GM21529 (cell line): ENCODE measurements around the gene RMND1.
"Not testable (repeated sequence)": the region's sequence is repeated elsewhere in the genome, so short reads cannot be mapped to it uniquely, and the experiment has no call there.

Source experiments
- ATAC-seq: cut with Tn5 transposase; IDR thresholded peaks from one replicate; pipeline ENCODE4 v1.9.1; 2021; ENCODE audit not compliant: unreplicated experiment

Gene RMND1

GRCh38 chr6:151451950-151452749 is at the start of gene RMND1:
Gene RMND1 (minus strand): TSS chr6:151452126. CDS start chr6:151445811, 6,315 bp downstream.
- peak; percentile 96 for ATAC-seq

GRCh38 chr6:151499551-151499950 is 47.6 kb upstream of the RMND1 start:
- no peak for ATAC-seq

- peak; percentile 77 for ATAC-seq
Measured at GRCh38 chr6:151498327-151498726, 46.4 kb upstream of the RMND1 start.

GRCh38 chr6:151497905-151498304 is 46.0 kb upstream of the RMND1 start:
- peak; percentile 29 for ATAC-seq

- no peak for ATAC-seq
Measured at GRCh38 chr6:151495380-151495779, 43.5 kb upstream of the RMND1 start.

GRCh38 chr6:151494936-151495320 is 43.0 kb upstream of the RMND1 start:
- no peak for ATAC-seq

GRCh38 chr6:151494235-151494935 is 42.5 kb upstream of the RMND1 start:
- ATAC-seq = no peak

GRCh38 chr6:151493804-151494234 is 41.9 kb upstream of the RMND1 start, which contains the start of gene CCDC170:
Gene CCDC170 (plus strand): TSS chr6:151494017. CDS start chr6:151494129, 112 bp downstream.
- no peak for ATAC-seq

GRCh38 chr6:151493161-151493803 is 41.4 kb upstream of the RMND1 start:
- no peak for ATAC-seq

- ATAC-seq = no peak
Measured at GRCh38 chr6:151490996-151491395, 39.1 kb upstream of the RMND1 start.

GRCh38 chr6:151488226-151488625 is 36.3 kb upstream of the RMND1 start:
- ATAC-seq = no peak

GRCh38 chr6:151483994-151484393 is 32.1 kb upstream of the RMND1 start:
- ATAC-seq = no peak

GRCh38 chr6:151482290-151482689 is 30.4 kb upstream of the RMND1 start:
- ATAC-seq = peak; percentile 57

- no peak for ATAC-seq
Measured at GRCh38 chr6:151481786-151482185, 29.9 kb upstream of the RMND1 start.

GRCh38 chr6:151478670-151479069 is 26.7 kb upstream of the RMND1 start:
- ATAC-seq = no peak

GRCh38 chr6:151477726-151478125 is 25.8 kb upstream of the RMND1 start:
- no peak for ATAC-seq

- peak; percentile 63 for ATAC-seq
Measured at GRCh38 chr6:151475653-151476523, 24.0 kb upstream of the RMND1 start.

- no peak for ATAC-seq
Measured at GRCh38 chr6:151464702-151465101, 12.8 kb upstream of the RMND1 start.

- no peak for ATAC-seq
Measured at GRCh38 chr6:151461673-151462072, 9.7 kb upstream of the RMND1 start.

- not testable (repeated sequence) for ATAC-seq
Measured at GRCh38 chr6:151455751-151456398, 3.9 kb upstream of the RMND1 start.
